Glutamatergic neuron (in vitro differentiated cells): ENCODE results near the gene ANKMY1. TPM values are rescaled to one million over a fixed set of nuclear protein-coding genes. Genes with fewer than 3 reads are reported as not detected.

Experiments
- DNase-seq: peaks from one replicate; pipeline ENCODE4 v3.0.0; 2022
- H3K27ac Mint-ChIP-seq: one replicate; pipeline ENCODE4 v1.8.0; 2020; ENCODE audit warnings: mild to moderate bottlenecking, mixed read lengths, inconsistent platforms; ENCODE audit not compliant: unreplicated experiment
- H3K27me3 Mint-ChIP-seq: one replicate; pipeline ENCODE4 v1.8.0; 2020; ENCODE audit warnings: mild to moderate bottlenecking, moderate library complexity, mixed read lengths, inconsistent platforms; ENCODE audit not compliant: unreplicated experiment
- H3K36me3 Mint-ChIP-seq: one replicate; pipeline ENCODE4 v1.8.0; 2020; ENCODE audit warnings: mild to moderate bottlenecking, mixed read lengths, inconsistent platforms; ENCODE audit not compliant: unreplicated experiment
- H3K4me1 Mint-ChIP-seq: one replicate; pipeline ENCODE4 v1.8.0; 2020; ENCODE audit warnings: mild to moderate bottlenecking, low read depth, mixed read lengths, inconsistent platforms; ENCODE audit not compliant: unreplicated experiment
- H3K4me3 Mint-ChIP-seq: one replicate; pipeline ENCODE4 v1.8.0; 2020; ENCODE audit warnings: mild to moderate bottlenecking, mixed read lengths, inconsistent platforms; ENCODE audit not compliant: unreplicated experiment
- H3K9me3 Mint-ChIP-seq: one replicate; pipeline ENCODE4 v1.8.0; 2020; ENCODE audit warnings: mild to moderate bottlenecking, moderate library complexity, mixed read lengths, inconsistent platforms; ENCODE audit not compliant: unreplicated experiment
- CTCF ChIP-seq: fragments of 200-600 bp; sonication (generic); IDR thresholded peaks from one replicate; pipeline ENCODE4 v1.5.0; 2021; ENCODE audit not compliant: partially characterized antibody, unreplicated experiment
- total RNA-seq: library from RNA; stranded (reverse); fragmentation: NEBNext Ultra II Directional; extraction: Animal tissue kit (Norgen Biotek cat#: 25700); gene quantifications from one replicate; pipeline ENCODE4 v1.2.1, GENCODE V29; 2021; ENCODE audit not compliant: unreplicated experiment

Gene ANKMY1
- total RNA-seq, 1 donor from 2014 or later = 9.0 TPM

DNA sequence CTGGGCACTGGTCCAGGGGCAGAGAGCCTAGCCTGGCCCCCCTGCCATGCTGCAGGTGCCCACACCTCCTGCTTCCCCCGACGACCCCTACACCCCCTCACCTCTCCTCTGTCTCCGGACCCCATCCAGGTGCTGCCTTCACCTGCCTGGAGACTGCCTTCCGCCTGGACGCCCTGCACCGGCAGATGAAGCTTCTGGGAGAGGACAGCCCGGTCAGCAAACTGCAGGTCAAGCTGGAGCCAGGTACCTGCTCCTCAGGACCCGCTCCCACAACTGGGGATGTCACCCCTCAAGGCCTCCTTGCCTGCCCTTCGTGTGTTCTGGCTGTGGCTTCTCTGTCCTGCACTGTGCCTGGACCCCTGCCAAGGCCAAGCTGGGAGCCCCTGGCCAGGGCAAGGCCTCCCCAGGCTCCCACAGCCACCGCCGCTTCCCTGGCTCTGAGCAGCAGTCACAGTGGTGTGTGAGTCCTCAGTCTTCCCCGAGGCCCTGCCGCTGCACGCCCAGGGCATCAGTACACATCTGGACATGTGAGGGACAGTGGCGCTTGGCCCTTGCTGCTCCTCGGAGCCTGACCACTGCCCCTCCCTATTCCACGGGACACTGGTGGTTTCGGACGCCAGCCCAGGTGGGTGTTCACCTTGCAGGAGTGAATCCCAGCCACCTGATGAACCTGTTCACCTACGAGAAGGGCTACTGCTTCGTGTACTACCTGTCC, 16.8 kb upstream of the ANKMY1 start:
- Mint-ChIP-seq H3K9me3 (peaks cover 3% of the 10 kb centered on the region), H3K4me1 (peaks cover 1% of the 10 kb centered on the region), H3K27ac (no peak overlapping the region), H3K27me3 (peaks cover 6% of the 10 kb centered on the region), H3K36me3 (no peaks in the 10 kb centered on the region), H3K4me3 (no peak overlapping the region)
- peak; percentile 19 for DNase-seq
- no peak for TF ChIP-seq CTCF

DNA sequence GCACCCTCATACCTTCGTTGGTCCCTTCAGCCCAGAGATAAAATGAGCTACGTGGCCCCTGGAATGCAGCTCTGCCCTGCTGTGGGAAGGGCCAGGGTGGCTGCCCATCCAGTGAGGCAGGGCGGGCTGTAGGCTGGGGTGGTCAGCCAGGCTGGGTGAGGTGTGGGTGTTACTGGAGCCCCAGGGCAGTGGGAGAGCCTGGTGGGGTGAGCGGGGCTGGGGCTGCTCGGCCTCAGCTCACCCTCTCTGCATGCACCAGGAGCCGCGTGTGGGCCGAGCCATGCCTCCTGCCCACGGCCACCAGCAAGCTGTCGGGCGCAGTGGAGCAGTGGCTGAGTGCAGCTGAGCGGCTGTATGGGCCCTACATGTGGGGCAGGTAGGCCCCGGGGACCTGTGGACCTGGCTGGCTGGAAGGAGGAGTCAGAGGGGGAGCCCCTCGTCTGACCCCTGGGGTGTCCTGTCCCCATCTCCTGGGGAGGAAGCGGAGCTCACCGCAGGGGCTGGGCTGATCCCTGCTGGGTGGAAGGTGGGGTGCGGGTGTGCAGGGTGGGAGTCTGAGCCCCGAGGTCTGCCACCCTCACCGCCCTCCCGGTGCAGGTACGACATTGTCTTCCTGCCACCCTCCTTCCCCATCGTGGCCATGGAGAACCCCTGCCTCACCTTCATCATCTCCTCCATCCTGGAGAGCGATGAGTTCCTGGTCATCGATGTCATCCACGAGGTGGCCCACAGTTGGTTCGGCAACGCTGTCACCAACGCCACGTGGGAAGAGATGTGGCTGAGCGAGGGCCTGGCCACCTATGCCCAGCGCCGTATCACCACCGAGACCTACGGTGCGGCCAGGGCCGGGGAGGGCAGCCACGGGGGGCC, 16.0 kb upstream of the ANKMY1 start:
- peaks cover 11% of the 10 kb centered on the region for H3K27me3 Mint-ChIP-seq
- no peak overlapping the region for H3K4me3 Mint-ChIP-seq

GRCh38 chr2:240573071-240573515, 15.3 kb upstream of the ANKMY1 start:
- H3K4me1 Mint-ChIP-seq = peaks cover 4% of the 10 kb centered on the region
- TF ChIP-seq CTCF = no peak
- peaks cover 4% of the 10 kb centered on the region for H3K9me3 Mint-ChIP-seq
- no peak for DNase-seq
- H3K4me3 Mint-ChIP-seq = no peak overlapping the region
- no peaks in the 10 kb centered on the region for H3K36me3 Mint-ChIP-seq
- peaks cover 11% of the 10 kb centered on the region for H3K27me3 Mint-ChIP-seq
- H3K27ac Mint-ChIP-seq = no peak overlapping the region

More for the DNA sequence above, 16.0 kb upstream of the ANKMY1 start:
- Mint-ChIP-seq H3K4me1 (peaks cover 4% of the 10 kb centered on the region), H3K36me3 (no peaks in the 10 kb centered on the region), H3K27ac (no peak overlapping the region), H3K9me3 (peaks cover 4% of the 10 kb centered on the region)
- peak; percentile 13 for DNase-seq
- TF ChIP-seq CTCF = no peak

DNA sequence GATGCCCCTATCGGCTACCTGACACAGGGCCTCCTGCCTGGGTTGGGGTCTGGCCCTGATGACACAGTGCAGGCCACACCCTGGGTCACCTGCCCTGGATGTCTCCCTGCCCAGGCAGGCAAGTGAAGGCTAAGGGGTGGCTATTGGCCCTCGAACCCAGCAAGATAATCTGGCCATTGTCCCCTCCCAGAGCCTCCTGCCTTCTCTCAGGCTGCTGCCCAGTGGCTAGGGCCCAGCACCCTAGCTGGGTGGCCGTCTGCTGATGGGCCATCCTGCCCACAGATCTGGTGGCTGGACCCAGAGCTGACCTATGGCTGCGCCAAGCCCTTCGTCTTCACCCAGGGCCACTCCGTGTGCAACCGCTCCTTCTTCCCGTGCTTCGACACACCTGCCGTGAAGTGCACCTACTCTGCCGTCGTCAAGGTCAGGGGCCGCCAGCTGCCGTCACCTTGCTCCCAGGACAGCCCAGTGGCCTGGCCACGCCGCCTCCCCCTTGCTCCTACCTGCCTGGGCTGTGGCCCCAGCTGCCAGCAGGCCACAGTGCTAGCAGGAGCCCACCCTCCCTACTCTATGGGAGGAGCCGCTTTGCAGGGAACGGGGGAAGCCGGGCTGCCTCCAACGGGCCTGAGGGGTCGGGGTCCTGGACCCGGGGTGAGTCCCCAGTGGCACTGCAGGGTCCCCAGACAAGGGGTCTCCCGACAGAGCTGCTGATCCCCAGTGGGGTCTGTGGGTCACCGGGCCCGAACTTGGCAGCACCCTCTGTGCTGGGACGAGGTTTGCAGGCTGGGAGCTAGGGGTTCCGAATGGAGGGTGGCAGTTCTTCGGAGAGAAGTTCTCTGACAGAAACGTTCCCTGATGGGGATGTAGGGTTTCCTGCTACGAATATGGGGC, 14.6 kb upstream of the ANKMY1 start:
- H3K9me3 Mint-ChIP-seq = peaks cover 4% of the 10 kb centered on the region
- no peak overlapping the region for H3K4me3 Mint-ChIP-seq
- peaks cover 14% of the 10 kb centered on the region for H3K27me3 Mint-ChIP-seq
- H3K27ac Mint-ChIP-seq = no peak overlapping the region
- TF ChIP-seq CTCF = no peak
- DNase-seq = peak; percentile 13
- no peaks in the 10 kb centered on the region for H3K36me3 Mint-ChIP-seq
- peaks cover 4% of the 10 kb centered on the region for H3K4me1 Mint-ChIP-seq
